Bronchial epithelial cell (primary cell): ENCODE measurements around the gene ALAS2. TPM values are rescaled to one million over a fixed set of nuclear protein-coding genes. Genes with fewer than 3 reads are reported as not detected.
"Not testable (repeated sequence)": the region's sequence is repeated elsewhere in the genome, so short reads cannot be mapped to it uniquely, and the experiment has no call there.

ENCODE experiments used
- DNase-seq: peaks from one replicate; pipeline ENCODE4 v3.0.0-alpha.2; 2010; ENCODE audit warnings: low read depth
- FAIRE-seq: peaks from 2 replicates; lab custom pipeline; 2011; peaks lifted over from hg19 to GRCh38; lab: Jason Lieb, UNC
- H3K27me3 ChIP-seq: 2 replicates; pipeline ENCODE4 v1.5.1; 2011; ENCODE audit warnings: low read length; ENCODE audit not compliant: control insufficient read depth, insufficient read depth
- H3K36me3 ChIP-seq: 2 replicates; pipeline ENCODE4 v1.5.1; 2011; ENCODE audit warnings: low read length; ENCODE audit not compliant: control insufficient read depth, insufficient read depth
- H3K4me3 ChIP-seq: 2 replicates; pipeline ENCODE4 v1.5.1; 2011; ENCODE audit warnings: mild to moderate bottlenecking, low read depth, low read length, control low read depth
- total RNA-seq: library from RNA; depleted of rRNA; stranded (reverse); fragments of >200 nt; gene quantifications from 2 replicates; pipeline ENCODE4 v1.2.1, GENCODE V29; 2014
- TF ChIP-seq, protein P1 (sequence below): IDR thresholded peaks from 2 replicates; pipeline ENCODE4 v1.5.1; 2011; ENCODE audit warnings: mild to moderate bottlenecking, moderate library complexity, low read length, control low read depth, inconsistent platforms; ENCODE audit not compliant: insufficient read depth, severe bottlenecking

Gene ALAS2
- total RNA-seq, 1 donor from 2014 or later: not detected

GRCh38 chrX:54991706-54992105, 39.1 kb downstream of the ALAS2 start:
- H3K27me3 ChIP-seq: no peaks in the 10 kb centered on the region
- DNase-seq: no peak
- H3K4me3 ChIP-seq: no peak overlapping the region
- no peak for FAIRE-seq
- H3K36me3 ChIP-seq: no peaks in the 10 kb centered on the region
- TF ChIP-seq, protein P1, sequence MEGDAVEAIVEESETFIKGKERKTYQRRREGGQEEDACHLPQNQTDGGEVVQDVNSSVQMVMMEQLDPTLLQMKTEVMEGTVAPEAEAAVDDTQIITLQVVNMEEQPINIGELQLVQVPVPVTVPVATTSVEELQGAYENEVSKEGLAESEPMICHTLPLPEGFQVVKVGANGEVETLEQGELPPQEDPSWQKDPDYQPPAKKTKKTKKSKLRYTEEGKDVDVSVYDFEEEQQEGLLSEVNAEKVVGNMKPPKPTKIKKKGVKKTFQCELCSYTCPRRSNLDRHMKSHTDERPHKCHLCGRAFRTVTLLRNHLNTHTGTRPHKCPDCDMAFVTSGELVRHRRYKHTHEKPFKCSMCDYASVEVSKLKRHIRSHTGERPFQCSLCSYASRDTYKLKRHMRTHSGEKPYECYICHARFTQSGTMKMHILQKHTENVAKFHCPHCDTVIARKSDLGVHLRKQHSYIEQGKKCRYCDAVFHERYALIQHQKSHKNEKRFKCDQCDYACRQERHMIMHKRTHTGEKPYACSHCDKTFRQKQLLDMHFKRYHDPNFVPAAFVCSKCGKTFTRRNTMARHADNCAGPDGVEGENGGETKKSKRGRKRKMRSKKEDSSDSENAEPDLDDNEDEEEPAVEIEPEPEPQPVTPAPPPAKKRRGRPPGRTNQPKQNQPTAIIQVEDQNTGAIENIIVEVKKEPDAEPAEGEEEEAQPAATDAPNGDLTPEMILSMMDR: no peak

DNA sequence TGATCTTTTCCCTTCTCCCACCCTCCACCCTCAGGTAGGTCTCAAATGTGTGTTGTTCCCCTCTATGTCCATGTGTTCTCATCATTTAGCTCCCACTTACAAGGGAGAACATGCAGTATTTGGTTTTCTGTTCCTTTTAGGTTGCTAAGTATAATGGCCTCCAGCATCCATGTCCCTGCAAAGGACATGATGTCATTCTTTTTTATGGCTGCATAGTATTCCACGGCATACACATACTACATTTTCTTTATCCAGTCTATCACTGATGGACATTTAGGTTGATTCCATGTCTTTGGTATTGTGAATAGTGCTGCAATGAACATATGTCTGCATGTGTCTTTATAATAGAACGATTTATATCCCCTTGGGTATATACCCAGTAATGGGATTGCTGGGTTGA, 47.5 kb downstream of the ALAS2 start:
- H3K36me3 ChIP-seq, H3K4me3 ChIP-seq, DNase-seq, FAIRE-seq, H3K27me3 ChIP-seq: not testable (repeated sequence)

DNA sequence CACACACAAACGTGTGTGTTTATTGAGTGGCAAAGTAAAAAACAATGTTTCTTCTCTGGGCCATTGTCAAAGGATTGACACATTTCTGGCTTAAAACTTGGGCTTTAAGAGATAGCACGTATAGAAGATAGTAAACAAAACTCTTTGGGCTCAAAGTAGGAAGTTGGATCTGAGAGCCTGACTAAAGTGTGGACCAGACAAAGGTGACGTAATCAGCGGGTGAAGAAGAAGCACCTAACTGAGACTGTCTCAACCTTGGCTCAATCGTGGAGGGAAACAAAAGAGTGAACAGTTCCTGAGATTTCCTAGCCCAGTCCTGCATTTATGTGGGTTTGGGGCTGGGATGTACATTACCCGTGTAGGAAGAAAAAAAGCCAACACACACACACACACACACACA, 50.4 kb downstream of the ALAS2 start:
- H3K4me3 ChIP-seq: no peak overlapping the region
- FAIRE-seq: no peak
- H3K27me3 ChIP-seq: no peaks in the 10 kb centered on the region
- DNase-seq: no peak
- no peaks in the 10 kb centered on the region for H3K36me3 ChIP-seq
- TF ChIP-seq, protein P1: no peak

DNA sequence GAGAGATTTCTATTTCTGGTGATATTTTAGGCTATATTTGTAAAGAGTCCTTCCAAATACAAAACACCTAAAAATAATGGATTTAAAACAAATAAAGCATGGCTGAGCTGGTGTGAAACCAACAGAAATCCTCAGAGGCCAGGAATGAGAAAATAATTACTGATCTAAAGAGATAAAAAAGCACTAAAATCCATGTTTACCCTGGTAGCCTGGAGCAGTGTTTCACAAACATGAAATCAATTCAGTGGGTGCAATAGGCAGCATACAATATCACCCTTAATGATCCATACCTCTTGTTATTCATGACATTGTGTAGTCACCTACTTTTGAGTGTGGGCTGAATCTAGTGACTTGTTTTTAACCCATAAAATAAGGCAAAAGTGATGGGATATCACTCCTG, 51.3 kb downstream of the ALAS2 start:
- DNase-seq (no peak), FAIRE-seq (no peak)
- TF ChIP-seq, protein P1: no peak
- Histone ChIP-seq H3K27me3 (no peaks in the 10 kb centered on the region), H3K36me3 (no peaks in the 10 kb centered on the region), H3K4me3 (no peak overlapping the region)

DNA sequence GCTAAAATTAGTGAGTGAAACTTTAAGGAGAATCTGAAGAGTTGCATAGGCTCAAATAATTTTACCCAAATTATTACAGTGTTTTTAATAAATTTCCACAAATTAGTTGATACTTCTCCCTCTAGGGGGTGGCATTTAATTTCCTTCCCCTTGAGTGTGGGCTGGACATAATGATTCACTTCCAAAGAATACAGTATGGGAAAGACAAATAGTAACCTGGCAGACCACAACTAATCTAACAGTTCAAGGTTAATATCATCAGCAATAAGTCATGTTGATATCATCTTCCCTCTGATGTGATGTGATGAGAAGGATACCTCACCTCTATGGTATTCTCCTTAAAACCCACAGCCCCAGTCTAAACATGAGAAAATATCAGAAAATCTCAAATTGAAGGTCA, 52.3 kb downstream of the ALAS2 start:
- H3K36me3 ChIP-seq: no peaks in the 10 kb centered on the region
- H3K4me3 ChIP-seq: no peak overlapping the region
- no peaks in the 10 kb centered on the region for H3K27me3 ChIP-seq
- TF ChIP-seq, protein P1: no peak
- no peak for FAIRE-seq
- peak; percentile 75 for DNase-seq

GRCh38 chrX:54977387-54977786, 53.4 kb downstream of the ALAS2 start:
- FAIRE-seq (no peak), DNase-seq (no peak)
- no peaks in the 10 kb centered on the region for H3K27me3 ChIP-seq
- H3K36me3 ChIP-seq: no peaks in the 10 kb centered on the region
- TF ChIP-seq, protein P1: no peak
- no peak overlapping the region for H3K4me3 ChIP-seq
